LNCaP clone FGC (cell line): Measurements from ENCODE around the gene DTHD1.

Source experiments
- DNase-seq: peaks from one replicate; pipeline ENCODE4 v3.0.0-alpha.2; 2011; ENCODE audit warnings: low read depth
- H3K4me3 ChIP-seq: 2 replicates; pipeline ENCODE4 v1.5.1; 2011; ENCODE audit warnings: mild to moderate bottlenecking, low read depth, low read length, control low read depth
- TF ChIP-seq, protein P1 (sequence below): IDR thresholded peaks from 2 replicates; pipeline ENCODE4 v1.5.1; 2012; ENCODE audit warnings: mild to moderate bottlenecking; ENCODE audit not compliant: control insufficient read depth, insufficient read depth; ENCODE audit errors: extremely low read depth

The DTHD1 gene

DNA sequence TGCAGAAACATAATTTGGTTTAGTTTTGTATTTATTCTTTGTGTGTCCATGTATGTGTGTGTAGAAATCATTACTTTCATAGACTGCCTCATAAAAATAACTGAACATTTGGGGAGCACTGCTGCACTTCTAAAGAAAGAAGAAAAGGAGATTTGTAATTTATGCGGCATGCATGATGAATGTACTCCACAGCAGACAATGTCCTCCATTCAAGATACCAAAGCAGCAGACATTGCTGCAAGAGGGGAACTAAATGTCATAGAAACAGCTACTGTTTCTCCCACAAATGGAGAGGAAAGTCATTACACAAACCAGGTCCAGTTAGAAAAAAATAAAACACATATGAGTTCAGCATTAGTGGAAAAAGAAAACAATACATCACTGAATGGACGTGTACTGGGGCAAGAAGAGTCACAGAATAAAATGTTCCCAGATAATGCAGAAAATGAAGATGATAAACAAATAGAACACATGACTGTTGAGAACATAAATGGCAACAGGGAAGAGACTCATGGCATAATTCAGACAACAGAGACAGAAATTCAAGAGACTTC lies 2.6 kb downstream of the DTHD1 start:
- TF ChIP-seq, protein P1, sequence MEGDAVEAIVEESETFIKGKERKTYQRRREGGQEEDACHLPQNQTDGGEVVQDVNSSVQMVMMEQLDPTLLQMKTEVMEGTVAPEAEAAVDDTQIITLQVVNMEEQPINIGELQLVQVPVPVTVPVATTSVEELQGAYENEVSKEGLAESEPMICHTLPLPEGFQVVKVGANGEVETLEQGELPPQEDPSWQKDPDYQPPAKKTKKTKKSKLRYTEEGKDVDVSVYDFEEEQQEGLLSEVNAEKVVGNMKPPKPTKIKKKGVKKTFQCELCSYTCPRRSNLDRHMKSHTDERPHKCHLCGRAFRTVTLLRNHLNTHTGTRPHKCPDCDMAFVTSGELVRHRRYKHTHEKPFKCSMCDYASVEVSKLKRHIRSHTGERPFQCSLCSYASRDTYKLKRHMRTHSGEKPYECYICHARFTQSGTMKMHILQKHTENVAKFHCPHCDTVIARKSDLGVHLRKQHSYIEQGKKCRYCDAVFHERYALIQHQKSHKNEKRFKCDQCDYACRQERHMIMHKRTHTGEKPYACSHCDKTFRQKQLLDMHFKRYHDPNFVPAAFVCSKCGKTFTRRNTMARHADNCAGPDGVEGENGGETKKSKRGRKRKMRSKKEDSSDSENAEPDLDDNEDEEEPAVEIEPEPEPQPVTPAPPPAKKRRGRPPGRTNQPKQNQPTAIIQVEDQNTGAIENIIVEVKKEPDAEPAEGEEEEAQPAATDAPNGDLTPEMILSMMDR, result no peak
- no peak for DNase-seq
- no peak overlapping the region for H3K4me3 ChIP-seq

- no peak for DNase-seq
- TF ChIP-seq, protein P1, result no peak
- no peak overlapping the region for H3K4me3 ChIP-seq
Measured at GRCh38 chr4:36285784-36286480, 4.5 kb downstream of the DTHD1 start.

GRCh38 chr4:36286481-36286871 lies 5.1 kb downstream of the DTHD1 start:
- no peak overlapping the region for H3K4me3 ChIP-seq
- DNase-seq, result no peak
- TF ChIP-seq, protein P1, result no peak

- DNase-seq, result no peak
- TF ChIP-seq, protein P1, result no peak
- H3K4me3 ChIP-seq, result no peak overlapping the region
Measured at GRCh38 chr4:36288731-36289426, 7.5 kb downstream of the DTHD1 start.

DNA sequence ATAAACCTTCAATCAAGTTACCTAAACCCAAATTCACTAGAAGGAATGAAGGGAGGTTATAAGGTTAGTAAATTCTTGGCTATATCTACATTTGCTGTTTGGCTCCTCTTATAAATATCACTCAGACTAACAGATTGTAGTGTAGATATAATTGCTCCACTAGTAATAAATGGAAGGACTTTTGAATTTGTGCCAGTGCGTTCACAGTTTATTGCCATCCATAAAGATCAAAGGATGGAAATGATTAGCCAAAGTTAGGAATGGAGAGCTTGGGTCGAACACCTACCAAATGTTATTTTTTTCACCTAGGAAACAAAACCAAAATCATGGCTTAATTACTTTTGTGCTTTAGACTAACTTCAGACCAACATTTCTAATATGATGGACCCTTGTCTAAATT lies 9.2 kb downstream of the DTHD1 start:
- DNase-seq, result peak; percentile 53
- H3K4me3 ChIP-seq, result no peak overlapping the region
- TF ChIP-seq, protein P1, result no peak

- DNase-seq, result no peak
- TF ChIP-seq, protein P1, result no peak
Measured at GRCh38 chr4:36292556-36293188, 11.3 kb downstream of the DTHD1 start.

More at GRCh38 chr4:36292556-36293188, 11.3 kb downstream of the DTHD1 start:
- H3K4me3 ChIP-seq, result no peak overlapping the region
